ENCODE results near the gene EFNA4. TPM values are rescaled to one million over a fixed set of nuclear protein-coding genes. Genes with fewer than 3 reads are reported as not detected.

EFNA4 gene
- total RNA-seq, 1 experiment from 2014 or later: 36.7 TPM

GRCh38 chr1:155029513-155030242, 33.9 kb upstream of the EFNA4 start:
- CTCF ChIA-PET: no interaction called here

GRCh38 chr1:155030243-155030795, 33.2 kb upstream of the EFNA4 start:
- Histone ChIP-seq H3K27ac (ENCODE audit: low read length) (no peak overlapping the region), H3K36me3 (ENCODE audit: low read depth, low read length) (no peaks in the 10 kb centered on the region), H3K79me2 (ENCODE audit: low read length) (no peaks in the 10 kb centered on the region), H3K4me3 (ENCODE audit: low read length) (no peak overlapping the region), H3K4me1 (ENCODE audit: insufficient read depth, low read length) (peaks cover 7% of the 10 kb centered on the region), H3K4me2 (ENCODE audit: low read length) (no peak overlapping the region), H3K9ac (ENCODE audit: low read length) (no peak overlapping the region), H4K20me1 (ENCODE audit: low read length) (no peaks in the 10 kb centered on the region), H3K9me3 (ENCODE audit: low read length) (no peaks in the 10 kb centered on the region), H3K27me3 (ENCODE audit: low read length) (no peaks in the 10 kb centered on the region), H2AFZ (ENCODE audit: low read length) (no peak overlapping the region), H3F3A (ENCODE audit: low read length, unreplicated experiment) (no peaks in the 10 kb centered on the region), H3K9me2 (replicated peaks; ENCODE audit: low read length) (no peaks in the 10 kb centered on the region)
- BruUV-seq (replicated peaks): no TSS peak
- TF ChIP-seq EZH2phosphoT487 (IDR thresholded peaks at IDR 0.05; ENCODE audit: borderline replicate concordance, low read length) (no peak), CTCF (conservative IDR thresholded peaks at IDR 0.05; ENCODE audit: low read depth, low read length) (no peak), EZH2 (IDR thresholded peaks at IDR 0.05; ENCODE audit: low read length, unreplicated experiment) (no peak)
- intact Hi-C loops (cut with micrococcal nuclease): no loop called here
- DNase-seq (no peak), ATAC-seq (no peak)
- POLR2A ChIA-PET (ENCODE audit: unreplicated experiment): interaction anchor here (0.6 kb wide), 1 partner anchor 128 kb away, joined by 11 read pairs; no protein-coding TSS in a partner anchor
- CTCF ChIA-PET: interaction anchor here (0.6 kb wide), 1 partner anchor 618 kb away, joined by 3 read pairs; no protein-coding TSS in a partner anchor

More at GRCh38 chr1:155029513-155030242, 33.9 kb upstream of the EFNA4 start:
- H3K9me2 ChIP-seq (replicated peaks; ENCODE audit: low read length): no peaks in the 10 kb centered on the region
- no peak for DNase-seq
- H3K27ac ChIP-seq (ENCODE audit: low read length): no peak overlapping the region
- no peak for TF ChIP-seq EZH2 (IDR thresholded peaks at IDR 0.05; ENCODE audit: low read length, unreplicated experiment)
- no peak for TF ChIP-seq EZH2phosphoT487 (IDR thresholded peaks at IDR 0.05; ENCODE audit: borderline replicate concordance, low read length)
- no peak for TF ChIP-seq CTCF (conservative IDR thresholded peaks at IDR 0.05; ENCODE audit: low read depth, low read length)
- no peak overlapping the region for H2AFZ ChIP-seq (ENCODE audit: low read length)
- H3K4me3 ChIP-seq (ENCODE audit: low read length): no peak overlapping the region
- no peak for ATAC-seq
- H3K4me1 ChIP-seq (ENCODE audit: insufficient read depth, low read length): peaks cover 7% of the 10 kb centered on the region
- POLR2A ChIA-PET (ENCODE audit: unreplicated experiment): no interaction called here
- intact Hi-C loops (cut with micrococcal nuclease): no loop called here
- H3K79me2 ChIP-seq (ENCODE audit: low read length): no peaks in the 10 kb centered on the region
- H3K36me3 ChIP-seq (ENCODE audit: low read depth, low read length): no peaks in the 10 kb centered on the region
- no peaks in the 10 kb centered on the region for H4K20me1 ChIP-seq (ENCODE audit: low read length)
- H3K27me3 ChIP-seq (ENCODE audit: low read length): no peaks in the 10 kb centered on the region
- H3F3A ChIP-seq (ENCODE audit: low read length, unreplicated experiment): no peaks in the 10 kb centered on the region
- no peaks in the 10 kb centered on the region for H3K9me3 ChIP-seq (ENCODE audit: low read length)
- no TSS peak for BruUV-seq (replicated peaks)
- no peak overlapping the region for H3K9ac ChIP-seq (ENCODE audit: low read length)
- no peak overlapping the region for H3K4me2 ChIP-seq (ENCODE audit: low read length)

- ATAC-seq (no peak), DNase-seq (no peak)
- Histone ChIP-seq H3K36me3 (ENCODE audit: low read depth, low read length) (no peaks in the 10 kb centered on the region), H3K27ac (ENCODE audit: low read length) (no peak overlapping the region), H3K9me3 (ENCODE audit: low read length) (no peaks in the 10 kb centered on the region), H3K9me2 (replicated peaks; ENCODE audit: low read length) (no peaks in the 10 kb centered on the region), H3K4me1 (ENCODE audit: insufficient read depth, low read length) (peaks cover 7% of the 10 kb centered on the region), H3K79me2 (ENCODE audit: low read length) (no peaks in the 10 kb centered on the region), H3K4me3 (ENCODE audit: low read length) (no peak overlapping the region), H3K4me2 (ENCODE audit: low read length) (no peak overlapping the region), H3K27me3 (ENCODE audit: low read length) (no peaks in the 10 kb centered on the region), H3F3A (ENCODE audit: low read length, unreplicated experiment) (no peaks in the 10 kb centered on the region), H2AFZ (ENCODE audit: low read length) (no peak overlapping the region), H4K20me1 (ENCODE audit: low read length) (no peaks in the 10 kb centered on the region), H3K9ac (ENCODE audit: low read length) (no peak overlapping the region)
- ChIA-PET CTCF (no interaction called here), POLR2A (ENCODE audit: unreplicated experiment) (interaction anchor here (0.6 kb wide), 1 partner anchor 129 kb away, joined by 11 read pairs; no protein-coding TSS in a partner anchor)
- no peak for TF ChIP-seq EZH2 (IDR thresholded peaks at IDR 0.05; ENCODE audit: low read length, unreplicated experiment)
- TF ChIP-seq CTCF (conservative IDR thresholded peaks at IDR 0.05; ENCODE audit: low read depth, low read length): no peak
- TF ChIP-seq EZH2phosphoT487 (IDR thresholded peaks at IDR 0.05; ENCODE audit: borderline replicate concordance, low read length): no peak
- intact Hi-C loops (cut with micrococcal nuclease): no loop called here
- no TSS peak for BruUV-seq (replicated peaks)
Measured at GRCh38 chr1:155030899-155031298, 32.6 kb upstream of the EFNA4 start.

Data from PC-3 (cell line).